NCI-H82 treated with DMSO at 0.1 percent for 48 hours (cell line): ENCODE measurements around the gene CDH13.

ENCODE experiments used
- DNase-seq: peaks from one replicate; lab custom pipeline; 2025; ENCODE audit not compliant: unreplicated experiment; lab: John Stamatoyannopoulos, UW

The CDH13 gene

GRCh38 chr16:82935766-82936165 lies 309.0 kb downstream of the CDH13 start:
- no peak for DNase-seq

- DNase-seq: no peak
Measured at GRCh38 chr16:82936941-82937551, 310.3 kb downstream of the CDH13 start.

- no peak for DNase-seq
Measured at GRCh38 chr16:82937926-82938520, 311.3 kb downstream of the CDH13 start.

- no peak for DNase-seq
Measured at GRCh38 chr16:82943371-82943770, 316.6 kb downstream of the CDH13 start.

GRCh38 chr16:82945420-82946101 lies 318.8 kb downstream of the CDH13 start:
- DNase-seq: no peak

- DNase-seq: no peak
Measured at GRCh38 chr16:82947698-82948097, 320.9 kb downstream of the CDH13 start.

DNA sequence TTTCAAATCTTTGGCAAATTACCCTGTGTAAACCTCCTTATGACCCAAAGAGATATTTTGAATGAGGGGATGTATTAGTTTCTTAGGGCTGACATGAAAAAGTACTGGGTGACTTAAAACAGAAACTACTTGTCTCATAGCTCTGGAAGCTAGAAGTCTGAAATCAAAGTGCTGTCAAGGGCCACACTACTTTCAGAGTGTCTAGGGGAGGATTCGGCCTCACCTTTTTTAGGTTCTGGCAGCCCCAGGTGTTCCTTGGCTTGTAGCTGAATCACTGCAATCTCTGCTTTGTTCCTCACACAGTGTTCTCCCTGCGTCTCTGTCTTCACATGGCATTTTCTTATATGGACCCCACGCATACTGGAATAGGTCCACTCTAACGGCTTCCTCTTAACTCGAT lies 322.2 kb downstream of the CDH13 start:
- no peak for DNase-seq

DNA sequence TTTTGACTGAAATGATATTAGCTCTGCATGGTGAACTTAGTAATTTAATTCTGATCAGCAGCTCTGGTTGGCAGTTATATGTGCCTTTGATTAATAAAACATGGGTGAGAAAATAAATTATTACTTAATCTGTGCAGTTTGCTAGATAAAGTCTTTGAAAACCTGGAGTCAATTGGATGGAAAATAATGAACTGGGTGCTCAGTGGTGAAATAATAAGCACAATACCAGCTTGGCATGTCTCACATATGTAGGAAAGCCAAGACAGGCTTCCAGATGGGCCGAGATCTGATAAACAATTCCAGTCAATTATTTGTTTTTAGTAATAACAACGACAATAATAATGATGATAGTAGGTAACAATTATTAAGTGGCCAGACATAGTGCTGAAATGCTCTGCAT lies 326.7 kb downstream of the CDH13 start:
- no peak for DNase-seq

DNA sequence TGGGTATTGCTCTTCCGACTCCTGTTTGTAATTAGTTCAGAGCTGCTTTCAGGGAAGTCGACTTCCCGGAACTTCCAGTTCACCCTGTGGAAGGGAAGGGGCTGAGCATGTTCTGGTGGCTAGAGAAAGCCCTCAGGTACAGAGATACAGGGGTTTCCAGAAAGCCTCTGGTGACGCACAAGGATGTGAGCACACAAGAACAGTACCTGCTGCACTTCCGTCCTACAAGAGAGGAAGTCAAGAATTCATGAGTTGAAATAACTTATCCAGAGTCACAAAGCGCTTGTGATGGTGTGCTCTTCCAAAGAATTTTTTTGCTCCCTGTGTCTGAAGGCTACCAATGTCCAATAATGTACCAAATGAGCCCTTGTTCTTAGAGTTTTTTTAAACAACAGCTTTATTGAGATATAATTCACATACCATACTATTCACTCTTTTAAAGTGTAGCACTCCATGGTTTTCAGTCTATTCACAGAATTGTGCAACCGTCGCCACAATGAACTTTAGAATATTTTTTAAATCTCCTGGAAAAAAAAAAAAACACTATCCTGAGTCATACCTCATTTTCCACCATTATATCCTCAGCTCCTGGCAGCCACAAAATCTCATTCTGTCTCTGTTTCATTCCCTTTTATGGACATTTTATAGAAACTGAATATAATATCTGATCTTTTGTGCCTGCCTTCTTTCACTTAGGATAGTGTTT lies 327.6 kb downstream of the CDH13 start:
- DNase-seq: no peak

DNA sequence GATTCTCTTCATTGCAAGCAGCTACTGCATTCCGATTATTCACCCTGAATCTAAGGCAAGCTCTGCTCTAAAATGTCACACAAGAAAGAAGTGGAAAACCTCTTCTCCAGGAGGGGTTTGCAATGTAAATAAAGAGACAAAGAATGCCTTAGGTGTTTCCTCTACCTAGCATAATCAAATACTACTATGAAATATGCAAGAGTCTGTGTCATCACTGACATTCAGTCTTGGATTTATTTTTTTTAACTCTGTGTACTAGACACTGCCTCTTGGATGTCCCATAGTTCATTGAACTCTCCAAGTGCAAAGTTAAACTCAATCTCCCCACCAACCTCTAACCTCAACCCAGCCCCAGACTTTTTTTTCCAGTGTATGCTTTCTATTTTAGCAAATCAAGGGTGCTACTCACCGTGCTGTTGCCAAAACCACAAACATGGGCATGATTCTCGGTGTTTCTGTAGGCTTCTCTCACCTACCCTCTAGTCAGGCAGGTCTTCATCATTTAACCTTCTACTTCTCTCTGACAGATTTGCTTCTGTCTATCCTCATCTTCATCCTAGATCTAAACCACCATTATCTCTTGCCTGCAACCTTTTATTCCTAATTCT lies 329.1 kb downstream of the CDH13 start:
- DNase-seq: no peak

- no peak for DNase-seq
Measured at GRCh38 chr16:82957212-82957611, 330.4 kb downstream of the CDH13 start.

DNA sequence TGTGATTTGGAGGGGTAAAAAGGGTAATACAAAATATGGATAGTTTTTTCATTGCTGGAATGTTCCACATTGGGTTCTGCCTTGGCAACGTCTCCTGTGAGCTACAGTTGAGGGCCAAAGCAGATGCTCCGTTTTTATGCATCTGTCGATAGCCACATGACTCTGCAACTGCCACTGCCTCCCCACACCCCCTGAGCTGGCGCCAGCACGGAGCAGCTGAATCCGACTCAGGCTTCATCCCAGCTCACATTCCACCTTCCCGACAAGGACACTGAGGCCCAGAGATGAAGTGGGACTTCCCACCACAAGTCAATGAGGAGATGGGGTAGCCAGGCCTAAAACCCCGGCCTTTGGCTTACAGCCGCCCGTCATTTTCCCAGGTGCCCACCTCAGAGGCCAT lies 334.1 kb downstream of the CDH13 start:
- DNase-seq: no peak

GRCh38 chr16:82963653-82964052 lies 336.9 kb downstream of the CDH13 start:
- no peak for DNase-seq

GRCh38 chr16:82965808-82966207 lies 339.0 kb downstream of the CDH13 start:
- no peak for DNase-seq

GRCh38 chr16:82967424-82967823 lies 340.7 kb downstream of the CDH13 start:
- no peak for DNase-seq

DNA sequence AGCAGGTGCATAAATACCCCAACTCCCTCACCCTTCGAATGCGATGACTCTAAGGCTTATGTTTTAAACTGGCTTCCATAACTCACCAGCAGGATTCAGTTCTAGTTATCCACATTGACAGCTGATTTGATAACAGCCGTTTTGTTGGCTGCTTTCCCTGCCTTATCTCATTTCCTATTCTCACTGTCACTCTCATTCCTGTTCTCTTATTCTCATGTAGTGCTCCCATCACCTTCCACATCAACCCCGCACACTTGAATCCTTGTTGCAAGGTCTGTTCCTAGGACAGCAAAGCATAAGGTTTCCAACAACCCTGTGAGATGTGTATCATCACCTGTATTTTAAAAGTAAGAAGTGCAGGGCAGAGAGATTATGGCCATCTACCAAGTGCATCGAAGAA lies 344.4 kb downstream of the CDH13 start:
- DNase-seq: no peak

DNA sequence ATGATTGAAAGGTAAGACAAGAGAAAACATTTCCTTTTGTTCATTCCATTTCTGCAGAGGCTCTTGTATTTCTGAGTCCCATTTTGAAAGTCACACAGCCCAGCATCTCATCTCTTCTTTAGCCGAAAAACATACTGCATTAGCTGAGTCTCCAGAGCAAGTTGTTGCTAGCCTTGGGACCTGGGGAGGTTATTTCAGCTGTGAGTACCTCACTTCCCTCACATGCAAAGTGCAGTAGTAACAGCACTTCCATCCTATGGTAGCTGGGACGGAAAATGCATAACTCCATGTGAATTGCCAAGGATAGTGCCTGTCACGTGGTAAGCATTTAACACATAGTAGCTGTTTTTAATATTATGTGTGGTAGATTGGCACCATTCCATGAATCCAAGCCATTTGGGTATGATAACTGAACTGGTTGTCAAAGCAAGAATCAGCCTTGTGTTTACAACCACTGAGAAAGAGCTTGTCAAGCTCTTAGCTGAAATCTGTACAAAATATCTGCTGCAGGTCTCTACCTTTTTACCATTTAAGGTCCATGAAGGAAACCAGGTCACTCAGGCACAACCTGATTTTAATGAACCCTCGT lies 345.7 kb downstream of the CDH13 start:
- DNase-seq: no peak

GRCh38 chr16:82979406-82980111 lies 352.8 kb downstream of the CDH13 start:
- no peak for DNase-seq

DNA sequence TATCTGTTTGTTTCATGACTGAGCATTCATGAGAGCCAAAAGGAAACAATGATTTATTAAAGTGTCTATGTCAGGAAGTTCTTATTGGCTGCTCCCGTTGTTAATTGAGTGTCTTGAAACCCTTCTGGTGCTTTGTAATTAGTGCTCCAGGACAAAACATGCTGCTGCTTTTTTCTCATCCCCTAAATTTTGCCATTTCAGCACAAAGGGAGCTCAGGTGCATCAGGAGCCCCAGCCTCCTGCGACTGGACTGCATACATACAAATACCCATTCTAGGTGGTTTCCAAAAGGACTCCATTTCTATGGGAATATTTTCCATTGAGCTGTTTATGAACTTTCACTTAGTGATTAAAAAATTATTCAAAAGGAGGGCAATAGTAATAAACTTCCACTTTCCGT lies 354.0 kb downstream of the CDH13 start:
- no peak for DNase-seq

DNA sequence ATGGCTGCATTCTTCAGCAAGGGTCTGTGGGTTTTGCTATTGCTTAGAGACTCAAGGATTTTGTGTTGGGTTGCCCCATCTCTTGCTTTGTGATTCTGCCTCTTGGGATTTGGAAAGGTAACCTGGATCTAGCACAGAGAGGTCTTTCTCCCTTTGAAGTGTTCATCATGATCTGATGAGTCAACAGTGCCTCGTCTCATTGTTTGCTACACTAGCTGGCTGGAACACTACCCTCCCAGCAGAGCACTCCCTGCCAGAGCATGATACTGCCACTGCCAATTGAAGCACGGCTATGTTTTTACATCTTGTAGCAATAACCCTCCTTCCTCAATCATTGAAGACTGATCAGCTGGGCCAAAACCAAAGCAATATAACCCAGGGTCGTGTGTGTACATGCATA lies 361.0 kb downstream of the CDH13 start:
- DNase-seq: no peak

GRCh38 chr16:82990155-82990554 lies 363.4 kb downstream of the CDH13 start:
- no peak for DNase-seq
